A549 treated with AZD9567 at 1 μM for 4 hours (cell line): Measurements from ENCODE around the gene AMD1. TPM values are rescaled to one million over a fixed set of nuclear protein-coding genes. Genes with fewer than 3 reads are reported as not detected.

ENCODE experiments used
- total RNA-seq: library from RNA; stranded (reverse); fragments of 200-300 nt; extraction: Qiagen RNA extraction; gene quantifications from 5 replicates; pipeline ENCODE4 v1.2.3, GENCODE V29; 2022; ENCODE audit not compliant: insufficient read depth

Gene AMD1
- total RNA-seq: 154 to 193 TPM (median 161 TPM) in 5 replicates

DNA sequence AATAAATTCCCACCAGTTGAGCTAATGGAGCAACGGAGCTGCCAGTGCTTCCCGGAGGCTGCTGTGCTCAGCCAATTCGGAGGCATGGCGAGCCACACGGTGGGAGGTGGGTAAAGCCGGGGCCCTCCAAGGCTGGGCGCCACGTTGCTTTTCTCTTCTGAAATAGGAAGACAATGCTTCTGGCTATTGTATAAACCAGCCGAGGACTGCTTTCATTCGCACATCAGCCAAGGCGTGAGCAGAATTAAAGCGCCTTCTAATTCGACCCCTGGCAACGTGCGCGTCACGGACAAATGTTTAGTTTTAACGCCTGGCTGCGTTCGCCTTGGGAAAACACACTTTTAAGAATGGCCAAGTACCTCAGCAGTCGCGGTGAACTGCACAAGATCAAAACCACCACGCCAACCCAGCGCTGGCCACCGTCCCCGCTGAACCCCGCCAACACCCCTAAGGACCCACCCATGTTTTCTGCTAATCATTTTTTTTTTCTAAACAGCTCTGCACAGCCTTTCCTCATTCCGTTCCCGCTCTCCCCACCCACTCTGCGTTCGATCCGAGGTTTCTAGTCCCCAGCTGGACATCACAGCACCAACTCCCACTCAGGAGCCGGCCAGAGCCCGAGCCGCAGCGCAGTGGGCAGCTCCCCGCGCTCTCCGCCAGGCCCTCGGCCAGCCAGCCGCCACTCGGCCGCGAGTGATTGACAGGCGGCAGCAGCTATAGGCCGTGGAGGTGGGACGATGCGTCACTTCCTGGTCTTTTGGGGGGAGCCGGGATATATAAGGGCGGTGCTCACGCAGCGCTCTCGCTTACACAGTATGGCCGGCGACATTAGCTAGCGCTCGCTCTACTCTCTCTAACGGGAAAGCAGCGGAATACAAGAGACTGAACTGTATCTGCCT lies at the start of gene AMD1:
AMD1 (plus strand) TSS at position 805 of the 899 bp plus-strand sequence. CDS start 321 bp downstream, outside the sequence.

Other genes starting within 250 kb of the AMD1 start
- gene CDK19, start 59.3 kb upstream of the AMD1 start, total RNA-seq: 3.6 to 5.2 TPM (median 4.8 TPM) in 5 replicates
- 81.2 to 101 TPM (median 88.7 TPM) in 5 replicates for gene GTF3C6, start 83.9 kb downstream of the AMD1 start, total RNA-seq
- gene RPF2, start 107.3 kb downstream of the AMD1 start, total RNA-seq: 25.5 to 44.0 TPM (median 28.2 TPM) in 5 replicates
- gene SLC16A10, start 212.7 kb downstream of the AMD1 start, total RNA-seq: 0.27 to 0.78 TPM (median 0.54 TPM) in 5 replicates